ENCODE data around the gene ARHGAP10. TPM values are rescaled to one million over a fixed set of nuclear protein-coding genes. Genes with fewer than 3 reads are reported as not detected.

Gene ARHGAP10
- total and polyA plus RNA-seq, 2 donors (not counting 1 experiment from before 2014, with no cell fraction given), result 0.10 to 0.34 TPM

DNA sequence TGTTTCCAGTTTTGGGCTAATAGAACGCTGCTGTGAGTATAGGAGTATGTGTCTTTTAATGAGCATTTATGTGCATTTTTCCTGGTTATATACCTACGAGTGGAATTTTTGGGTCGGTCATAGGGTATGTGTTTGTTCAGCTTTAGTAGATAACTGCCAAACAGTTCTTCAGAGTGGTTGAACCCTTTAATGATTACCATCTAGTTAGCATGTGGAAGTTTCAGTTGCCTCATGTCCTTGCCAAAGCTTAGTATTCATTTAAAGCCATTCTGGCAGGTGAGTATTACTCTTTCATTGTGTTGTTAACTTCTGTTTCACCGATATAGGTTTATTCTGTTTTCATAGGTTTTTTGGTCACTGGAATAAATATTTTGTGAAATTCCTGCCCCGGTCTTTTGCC is 229.1 kb downstream of the ARHGAP10 start:
- Mint-ChIP-seq H3K27me3 (no peaks in the 10 kb centered on the region), H3K4me3 (no peak overlapping the region), H3K27ac (no peak overlapping the region), H3K4me1 (no peaks in the 10 kb centered on the region), H3K9me3 (ENCODE audit: insufficient read depth) (no peaks in the 10 kb centered on the region)
- H4K20me1 ChIP-seq (ENCODE audit: control insufficient read depth, insufficient read depth, low read length, poor library complexity, severe bottlenecking), result no peaks in the 10 kb centered on the region
- TF ChIP-seq, protein P1, sequence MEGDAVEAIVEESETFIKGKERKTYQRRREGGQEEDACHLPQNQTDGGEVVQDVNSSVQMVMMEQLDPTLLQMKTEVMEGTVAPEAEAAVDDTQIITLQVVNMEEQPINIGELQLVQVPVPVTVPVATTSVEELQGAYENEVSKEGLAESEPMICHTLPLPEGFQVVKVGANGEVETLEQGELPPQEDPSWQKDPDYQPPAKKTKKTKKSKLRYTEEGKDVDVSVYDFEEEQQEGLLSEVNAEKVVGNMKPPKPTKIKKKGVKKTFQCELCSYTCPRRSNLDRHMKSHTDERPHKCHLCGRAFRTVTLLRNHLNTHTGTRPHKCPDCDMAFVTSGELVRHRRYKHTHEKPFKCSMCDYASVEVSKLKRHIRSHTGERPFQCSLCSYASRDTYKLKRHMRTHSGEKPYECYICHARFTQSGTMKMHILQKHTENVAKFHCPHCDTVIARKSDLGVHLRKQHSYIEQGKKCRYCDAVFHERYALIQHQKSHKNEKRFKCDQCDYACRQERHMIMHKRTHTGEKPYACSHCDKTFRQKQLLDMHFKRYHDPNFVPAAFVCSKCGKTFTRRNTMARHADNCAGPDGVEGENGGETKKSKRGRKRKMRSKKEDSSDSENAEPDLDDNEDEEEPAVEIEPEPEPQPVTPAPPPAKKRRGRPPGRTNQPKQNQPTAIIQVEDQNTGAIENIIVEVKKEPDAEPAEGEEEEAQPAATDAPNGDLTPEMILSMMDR (IDR thresholded peaks at IDR 0.05), result no peak
- no peak for TF ChIP-seq EZH2 (IDR thresholded peaks at IDR 0.05; ENCODE audit: borderline replicate concordance, insufficient read depth, low read depth, low read length, poor library complexity, severe bottlenecking)
- H3K79me2 ChIP-seq (ENCODE audit: control insufficient read depth, insufficient read depth, low read length), result no peaks in the 10 kb centered on the region
- ChIA-PET POLR2A (no interaction called here), CTCF (no interaction called here)
- H3K27ac ChIP-seq (ENCODE audit: low read length in 2 of 2), result no peak overlapping the region
- H3K9ac ChIP-seq (ENCODE audit: low read length), result no peak overlapping the region
- no peaks in the 10 kb centered on the region for H3K9me3 ChIP-seq (ENCODE audit: control extremely low read depth in 1 of 3, control insufficient read depth in 2 of 3, insufficient read depth in 1 of 3, low read length in 2 of 3)
- no peaks in the 10 kb centered on the region for H3K4me1 ChIP-seq (ENCODE audit: control insufficient read depth in 2 of 2, insufficient read depth in 2 of 2, low read length in 2 of 2)
- DNase-seq (no peak), ATAC-seq (ENCODE audit: low read depth) (no peak)
- H3K4me2 ChIP-seq (replicated peaks; ENCODE audit: low read depth, low read length, poor library complexity, severe bottlenecking), result no peak overlapping the region
- no peak overlapping the region for H2AFZ ChIP-seq (ENCODE audit: insufficient read depth, low read depth, low read length, poor library complexity, severe bottlenecking)
- no peaks in the 10 kb centered on the region for H3K36me3 ChIP-seq (replicated peaks in 1 of 2; ENCODE audit: control extremely low read depth in 1 of 2, control insufficient read depth in 1 of 2, extremely low read depth in 1 of 2, insufficient read depth in 2 of 2, low read length in 1 of 2)
- H3K4me3 ChIP-seq (ENCODE audit: control extremely low read depth in 1 of 5, extremely low read depth in 1 of 5, insufficient read depth in 1 of 5, low read depth in 2 of 5, low read length in 4 of 5), result no peak overlapping the region
- 97% methylated on average over 4 of the region's 5 CpGs for WGBS (ENCODE audit: insufficient coverage)
- intact Hi-C loops (cut with micrococcal nuclease), result no loop called here
- no peaks in the 10 kb centered on the region for H3K27me3 ChIP-seq (replicated peaks in 1 of 4; ENCODE audit: control extremely low read depth in 1 of 4, control insufficient read depth in 3 of 4, insufficient read depth in 4 of 4, low read length in 3 of 4)

DNA sequence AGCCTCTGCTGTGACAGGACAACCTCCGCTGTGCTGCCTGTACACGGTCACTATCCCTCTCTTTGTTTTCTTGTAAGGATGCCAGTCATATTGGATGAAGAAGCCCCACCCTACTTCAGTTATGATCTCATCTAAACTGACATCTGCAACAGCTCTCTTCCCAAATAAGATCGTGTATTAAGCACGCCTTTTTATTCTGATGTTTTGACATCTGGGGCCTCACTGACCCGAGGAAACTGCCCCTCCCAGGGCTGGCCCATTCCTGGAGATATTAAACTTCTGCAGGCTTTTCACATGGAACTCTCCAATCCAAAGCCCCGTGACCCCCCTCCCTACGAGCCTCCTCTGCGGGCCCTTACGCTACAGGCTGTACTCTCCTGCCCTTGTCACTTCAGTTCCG is 232.0 kb downstream of the ARHGAP10 start:
- H3K79me2 ChIP-seq (ENCODE audit: control insufficient read depth, insufficient read depth, low read length), result no peaks in the 10 kb centered on the region
- no peaks in the 10 kb centered on the region for H4K20me1 ChIP-seq (ENCODE audit: control insufficient read depth, insufficient read depth, low read length, poor library complexity, severe bottlenecking)
- Mint-ChIP-seq H3K9me3 (ENCODE audit: insufficient read depth) (no peaks in the 10 kb centered on the region), H3K4me3 (no peak overlapping the region), H3K27me3 (no peaks in the 10 kb centered on the region), H3K4me1 (no peaks in the 10 kb centered on the region), H3K27ac (no peak overlapping the region)
- H3K4me1 ChIP-seq (ENCODE audit: control insufficient read depth in 2 of 2, insufficient read depth in 2 of 2, low read length in 2 of 2), result no peaks in the 10 kb centered on the region
- no peaks in the 10 kb centered on the region for H3K9me3 ChIP-seq (ENCODE audit: control extremely low read depth in 1 of 3, control insufficient read depth in 2 of 3, insufficient read depth in 1 of 3, low read length in 2 of 3)
- TF ChIP-seq, protein P1 (IDR thresholded peaks at IDR 0.05), result no peak
- TF ChIP-seq EZH2 (IDR thresholded peaks at IDR 0.05; ENCODE audit: borderline replicate concordance, insufficient read depth, low read depth, low read length, poor library complexity, severe bottlenecking), result no peak
- CTCF ChIA-PET, result no interaction called here
- H3K36me3 ChIP-seq (replicated peaks in 1 of 2; ENCODE audit: control extremely low read depth in 1 of 2, control insufficient read depth in 1 of 2, extremely low read depth in 1 of 2, insufficient read depth in 2 of 2, low read length in 1 of 2), result no peaks in the 10 kb centered on the region
- ATAC-seq (ENCODE audit: low read depth) (no peak), DNase-seq (no peak)
- H3K27me3 ChIP-seq (replicated peaks in 1 of 4; ENCODE audit: control extremely low read depth in 1 of 4, control insufficient read depth in 3 of 4, insufficient read depth in 4 of 4, low read length in 3 of 4), result no peaks in the 10 kb centered on the region
- POLR2A ChIA-PET, result no interaction called here
- H3K4me3 ChIP-seq (ENCODE audit: control extremely low read depth in 1 of 5, extremely low read depth in 1 of 5, insufficient read depth in 1 of 5, low read depth in 2 of 5, low read length in 4 of 5), result no peak overlapping the region
- H3K4me2 ChIP-seq (replicated peaks; ENCODE audit: low read depth, low read length, poor library complexity, severe bottlenecking), result no peak overlapping the region
- H2AFZ ChIP-seq (ENCODE audit: insufficient read depth, low read depth, low read length, poor library complexity, severe bottlenecking), result no peak overlapping the region
- H3K9ac ChIP-seq (ENCODE audit: low read length), result no peak overlapping the region
- intact Hi-C loops (cut with micrococcal nuclease), result no loop called here
- H3K27ac ChIP-seq (ENCODE audit: low read length in 2 of 2), result no peak overlapping the region
- 95% methylated on average over 10 of the region's 10 CpGs for WGBS (ENCODE audit: insufficient coverage)

All from B cell (primary cell).